ENCODE data around the gene CDC14B. TPM values are rescaled to one million over a fixed set of nuclear protein-coding genes. Genes with fewer than 3 reads are reported as not detected.

CDC14B gene
- 12.6 and 18.4 TPM in 2 replicates for total RNA-seq

GRCh38 chr9:96619491-96620180, at the start of gene CDC14B:
Gene CDC14B, minus strand, starts transcription at chr9:96619843. Its CDS starts 465 bp downstream, at chr9:96619378.

DNA sequence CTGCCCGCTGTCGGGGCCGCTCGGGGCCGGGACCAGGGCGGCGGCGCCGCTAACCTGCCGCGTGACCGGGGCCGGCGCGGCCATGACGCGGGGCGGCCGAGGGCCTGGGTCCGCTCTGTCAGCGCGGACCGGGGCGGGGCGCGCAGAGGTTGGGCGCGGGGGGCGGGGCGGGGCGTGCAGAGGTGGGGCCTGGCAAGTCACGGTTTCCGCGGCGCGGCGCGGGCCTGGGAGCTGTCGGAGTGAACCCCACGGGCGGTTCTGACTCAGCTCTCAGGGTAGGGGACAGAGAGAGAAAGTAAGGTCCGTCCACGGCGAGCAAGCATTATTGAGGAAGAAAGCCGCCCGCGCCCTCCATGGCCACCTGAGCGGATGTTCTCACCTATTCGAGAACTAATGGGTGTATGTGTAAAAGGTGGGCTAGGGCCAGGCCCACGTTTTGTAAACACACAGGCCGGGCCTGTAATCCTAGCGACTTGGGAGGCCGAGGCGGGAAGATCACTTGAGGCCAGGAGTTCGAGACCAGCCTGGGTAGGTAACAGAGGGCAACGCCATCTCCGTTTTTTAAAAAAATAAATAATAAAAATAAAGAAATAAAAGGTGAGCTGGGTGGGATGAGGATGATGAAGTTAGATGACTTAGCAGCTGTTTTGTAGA, 35.7 kb upstream of the CDC14B start, which contains the start of gene PRXL2C:
Gene PRXL2C, minus strand, starts transcription at position 120 of the 654 bp plus-strand sequence. Its CDS starts 36 bp downstream, at position 84.

Other genes with a start within 250 kb of the CDC14B start
- gene SLC35D2, start 236.1 kb downstream of the CDC14B start, total RNA-seq = 19.6 and 34.9 TPM in 2 replicates
- gene ZNF367, start 201.5 kb downstream of the CDC14B start, total RNA-seq = 0.14 and 0.34 TPM in 2 replicates
- gene HABP4, start 169.7 kb downstream of the CDC14B start, total RNA-seq = 5.1 and 6.2 TPM in 2 replicates
- 7.5 and 8.8 TPM in 2 replicates for gene PRXL2C, start 35.5 kb upstream of the CDC14B start, total RNA-seq
- 6.5 and 12.7 TPM in 2 replicates for gene ZNF510, start 158.2 kb upstream of the CDC14B start, total RNA-seq
- 2.4 and 4.4 TPM in 2 replicates for gene ZNF782, start 234.7 kb upstream of the CDC14B start, total RNA-seq

Data from nasal cavity respiratory epithelium epithelial cell of viscerocranial mucosa (primary cell).